Stimulated activated CD4-positive, alpha-beta T cell treated with anti-CD3 and anti-CD28 coated beads, Interleukin-1b, Interleukin-23, amount 100 ng/mL, for 48 hours (primary cell): ENCODE results near the gene KCNK5.

ENCODE experiments used
- DNase-seq: peaks from one replicate; pipeline ENCODE4 v3.0.0-alpha.2; 2020

KCNK5 gene

GRCh38 chr6:39196673-39197091 lies 32.6 kb downstream of the KCNK5 start:
- no peak for DNase-seq

- no peak for DNase-seq
Observed at GRCh38 chr6:39195792-39196385, 33.4 kb downstream of the KCNK5 start.

GRCh38 chr6:39194466-39194865 lies 34.8 kb downstream of the KCNK5 start:
- no peak for DNase-seq

GRCh38 chr6:39193201-39193791 lies 36.0 kb downstream of the KCNK5 start:
- DNase-seq: no peak

- no peak for DNase-seq
Observed at GRCh38 chr6:39192736-39193135, 36.5 kb downstream of the KCNK5 start.

- DNase-seq: no peak
Observed at GRCh38 chr6:39191236-39191930, 37.9 kb downstream of the KCNK5 start.

- no peak for DNase-seq
Observed at GRCh38 chr6:39190545-39191235, 38.6 kb downstream of the KCNK5 start.

GRCh38 chr6:39189915-39190544 lies 39.2 kb downstream of the KCNK5 start:
- no peak for DNase-seq

GRCh38 chr6:39189131-39189530 lies 40.1 kb downstream of the KCNK5 start:
- no peak for DNase-seq

GRCh38 chr6:39188571-39188970 lies 40.7 kb downstream of the KCNK5 start:
- no peak for DNase-seq

GRCh38 chr6:39188098-39188450 lies 41.2 kb downstream of the KCNK5 start:
- no peak for DNase-seq

- DNase-seq: no peak
Observed at GRCh38 chr6:39184906-39185580, 44.2 kb downstream of the KCNK5 start.

GRCh38 chr6:39182604-39183003 lies 46.7 kb downstream of the KCNK5 start:
- DNase-seq: no peak

- DNase-seq: no peak
Observed at GRCh38 chr6:39181826-39182225, 47.4 kb downstream of the KCNK5 start.

GRCh38 chr6:39181333-39181732 lies 47.9 kb downstream of the KCNK5 start:
- no peak for DNase-seq

- DNase-seq: no peak
Observed at GRCh38 chr6:39178804-39179203, 50.5 kb downstream of the KCNK5 start.

GRCh38 chr6:39178235-39178634 lies 51.0 kb downstream of the KCNK5 start:
- no peak for DNase-seq

GRCh38 chr6:39177130-39177529 lies 52.1 kb downstream of the KCNK5 start:
- DNase-seq: no peak

GRCh38 chr6:39173270-39173669 lies 56.0 kb downstream of the KCNK5 start:
- no peak for DNase-seq

GRCh38 chr6:39172377-39172757 lies 56.9 kb downstream of the KCNK5 start:
- DNase-seq: no peak

- DNase-seq: no peak
Observed at GRCh38 chr6:39171489-39172376, 57.5 kb downstream of the KCNK5 start.

- DNase-seq: no peak
Observed at GRCh38 chr6:39170860-39171259, 58.4 kb downstream of the KCNK5 start.
